KBM-7 (cell line): Measurements from ENCODE around the gene SNCG.
"Not testable (repeated sequence)": the region's sequence is repeated elsewhere in the genome, so short reads cannot be mapped to it uniquely, and the experiment has no call there.

Source experiments
- DNase-seq: peaks from one replicate; pipeline ENCODE4 v3.0.0-alpha.2; 2015
- in situ Hi-C: fragments of 300-500 bp; cut with MboI; formaldehyde crosslinking; loops from 2 replicates; pipeline ENCODE4 v1.14.3; 2020; ENCODE audit warnings: low sequenced_read_pairs, low pct_unique_long_range_greater_than_20kb, mixed read lengths

SNCG gene

DNA sequence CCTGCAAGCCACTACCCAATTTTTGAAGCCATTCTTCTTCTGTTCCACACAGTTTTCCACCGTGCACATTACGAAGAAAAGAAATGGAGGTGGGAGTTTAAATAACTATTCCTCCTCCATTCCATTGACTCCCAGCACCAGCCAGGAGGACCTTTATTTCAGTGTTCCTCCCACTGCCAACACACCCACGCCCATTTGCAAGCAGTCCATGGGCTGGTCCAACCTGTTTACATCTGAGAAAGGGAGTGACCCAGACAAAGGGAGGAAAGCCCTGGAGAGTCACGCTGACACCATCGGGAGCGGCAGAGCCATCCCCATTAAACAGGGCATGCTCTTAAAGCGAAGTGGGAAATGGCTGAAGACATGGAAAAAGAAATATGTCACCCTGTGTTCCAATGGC, 49.9 kb downstream of the SNCG start:
- in situ Hi-C loops, DNase-seq: not testable (repeated sequence)

DNA sequence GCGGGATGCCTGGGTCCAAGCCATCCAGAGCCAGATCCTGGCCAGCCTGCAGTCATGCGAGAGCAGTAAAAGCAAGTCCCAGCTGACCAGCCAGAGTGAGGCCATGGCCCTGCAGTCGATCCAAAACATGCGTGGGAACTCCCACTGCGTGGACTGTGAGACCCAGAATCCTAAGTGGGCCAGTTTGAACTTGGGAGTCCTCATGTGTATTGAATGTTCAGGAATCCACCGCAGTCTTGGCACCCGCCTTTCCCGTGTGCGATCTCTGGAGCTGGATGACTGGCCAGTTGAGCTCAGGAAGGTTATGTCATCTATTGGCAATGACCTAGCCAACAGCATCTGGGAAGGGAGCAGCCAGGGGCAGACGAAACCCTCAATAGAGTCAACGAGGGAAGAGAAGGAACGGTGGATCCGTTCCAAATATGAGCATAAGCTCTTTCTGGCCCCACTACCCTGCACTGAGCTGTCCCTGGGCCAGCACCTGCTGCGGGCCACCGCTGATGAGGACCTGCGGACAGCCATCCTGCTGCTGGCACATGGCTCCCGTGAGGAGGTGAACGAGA, 50.8 kb downstream of the SNCG start:
- in situ Hi-C loops, DNase-seq: not testable (repeated sequence)
